Activated naive CD4-positive, alpha-beta T cell treated with anti-CD3 and anti-CD28 coated beads, Interleukin-2, amount 50 U/mL, for 72 hours (primary cell): ENCODE results near the gene VRK3. TPM values are rescaled to one million over a fixed set of nuclear protein-coding genes. Genes with fewer than 3 reads are reported as not detected.

Experiments
- ATAC-seq, 2 donors: fragments of 150-1000 bp; cut with Tn5 transposase; 2 replicates each; pipeline ENCODE4 v1.10.0; 2021; ENCODE audit warnings: mild to moderate bottlenecking in 2 of 2, moderate library complexity in 2 of 2
- DNase-seq, 2 donors: peaks; one replicate each; pipeline ENCODE4 v3.0.0; 2021 to 2022; ENCODE audit warnings: low spot score in 2 of 2
- H3K27ac Mint-ChIP-seq, 2 donors: one replicate each; pipeline ENCODE4 v1.8.0; 2022; ENCODE audit warnings: mild to moderate bottlenecking in 2 of 2, mixed read lengths in 2 of 2
- H3K36me3 Mint-ChIP-seq, 2 donors: one replicate each; pipeline ENCODE4 v1.8.0; 2022; ENCODE audit warnings: mixed read lengths in 2 of 2
- H3K9me3 Mint-ChIP-seq, 2 donors: one replicate each; pipeline ENCODE4 v1.8.0; 2022; ENCODE audit warnings: mixed read lengths in 2 of 2
- total RNA-seq, 2 donors: library from RNA; stranded (reverse); gene quantifications; one replicate each; pipeline ENCODE4 v1.2.3, GENCODE V29; 2022

The VRK3 gene
- total RNA-seq, 2 donors from 2014 or later: 54.0 to 60.0 TPM

GRCh38 chr19:50003810-50004419 lies 21.3 kb downstream of the VRK3 start:
- no peaks in the 10 kb centered on the region for H3K9me3 Mint-ChIP-seq
- H3K36me3 Mint-ChIP-seq: peaks cover 0 to 4% of the 10 kb centered on the region in 2 donors
- H3K27ac Mint-ChIP-seq: peak overlapping the region; percentile 30 to 79
- ATAC-seq: peak; percentile 81 to 89
- no peak for DNase-seq

GRCh38 chr19:50003254-50003788 lies 21.9 kb downstream of the VRK3 start:
- Mint-ChIP-seq H3K27ac (peak overlapping the region in 1 of 2 donors; percentile 79), H3K36me3 (peaks cover 0 to 4% of the 10 kb centered on the region in 2 donors), H3K9me3 (no peaks in the 10 kb centered on the region)
- DNase-seq (no peak), ATAC-seq (no peak)

GRCh38 chr19:50002386-50002960 lies 22.7 kb downstream of the VRK3 start:
- Mint-ChIP-seq H3K27ac (peak overlapping the region in 1 of 2 donors; percentile 55), H3K9me3 (no peaks in the 10 kb centered on the region), H3K36me3 (peaks cover 0 to 4% of the 10 kb centered on the region in 2 donors)
- no peak for DNase-seq
- no peak for ATAC-seq

GRCh38 chr19:50001775-50002174 lies 23.4 kb downstream of the VRK3 start:
- DNase-seq: no peak
- Mint-ChIP-seq H3K27ac (peak overlapping the region in 1 of 2 donors; percentile 76), H3K9me3 (no peaks in the 10 kb centered on the region), H3K36me3 (peaks cover 0 to 4% of the 10 kb centered on the region in 2 donors)
- ATAC-seq: no peak

- DNase-seq: no peak
- H3K36me3 Mint-ChIP-seq: peaks cover 0 to 4% of the 10 kb centered on the region in 2 donors
- H3K27ac Mint-ChIP-seq: peak overlapping the region in 1 of 2 donors; percentile 48
- no peaks in the 10 kb centered on the region for H3K9me3 Mint-ChIP-seq
- no peak for ATAC-seq
Measured at GRCh38 chr19:50000841-50001557, 24.2 kb downstream of the VRK3 start.

- H3K27ac Mint-ChIP-seq: no peak overlapping the region
- peaks cover 0 to 4% of the 10 kb centered on the region in 2 donors for H3K36me3 Mint-ChIP-seq
- ATAC-seq (peak; percentile 52 to 60), DNase-seq (no peak)
- no peaks in the 10 kb centered on the region for H3K9me3 Mint-ChIP-seq
Measured at GRCh38 chr19:50000038-50000840, 24.9 kb downstream of the VRK3 start.

- DNase-seq: no peak
- Mint-ChIP-seq H3K27ac (no peak overlapping the region), H3K36me3 (peaks cover 0 to 4% of the 10 kb centered on the region in 2 donors), H3K9me3 (no peaks in the 10 kb centered on the region)
- ATAC-seq: no peak
Measured at GRCh38 chr19:49999371-50000010, 25.7 kb downstream of the VRK3 start.

GRCh38 chr19:49997709-49998108 lies 27.5 kb downstream of the VRK3 start:
- Mint-ChIP-seq H3K27ac (no peak overlapping the region), H3K9me3 (no peaks in the 10 kb centered on the region), H3K36me3 (peaks cover 0 to 5% of the 10 kb centered on the region in 2 donors)
- no peak for DNase-seq
- peak; percentile 41 to 82 for ATAC-seq

GRCh38 chr19:49988433-49988832 lies 36.7 kb downstream of the VRK3 start:
- ATAC-seq (peak; percentile 81), DNase-seq (no peak)
- Mint-ChIP-seq H3K9me3 (no peaks in the 10 kb centered on the region), H3K36me3 (peaks cover 0 to 22% of the 10 kb centered on the region in 2 donors), H3K27ac (peak overlapping the region in 1 of 2 donors; percentile 23)

- H3K9me3 Mint-ChIP-seq: no peaks in the 10 kb centered on the region
- ATAC-seq (no peak), DNase-seq (no peak)
- peak overlapping the region in 1 of 2 donors; percentile 23 for H3K27ac Mint-ChIP-seq
- H3K36me3 Mint-ChIP-seq: peaks cover 0 to 22% of the 10 kb centered on the region in 2 donors
Measured at GRCh38 chr19:49988007-49988406, 37.2 kb downstream of the VRK3 start.

- Mint-ChIP-seq H3K36me3 (peaks cover 0 to 22% of the 10 kb centered on the region in 2 donors), H3K9me3 (no peaks in the 10 kb centered on the region), H3K27ac (peak overlapping the region; percentile 14 to 90)
- DNase-seq: peak in 1 of 2 donors; percentile 79
- peak; percentile 60 to 64 for ATAC-seq
Measured at GRCh38 chr19:49987159-49987698, 37.9 kb downstream of the VRK3 start.

- Mint-ChIP-seq H3K36me3 (peaks cover 0 to 22% of the 10 kb centered on the region in 2 donors), H3K9me3 (no peaks in the 10 kb centered on the region), H3K27ac (no peak overlapping the region)
- DNase-seq (no peak), ATAC-seq (no peak)
Measured at GRCh38 chr19:49986354-49986753, 38.8 kb downstream of the VRK3 start.

- peaks cover 0 to 19% of the 10 kb centered on the region in 2 donors for H3K36me3 Mint-ChIP-seq
- H3K27ac Mint-ChIP-seq: no peak overlapping the region
- DNase-seq (no peak), ATAC-seq (peak in 1 of 2 donors; percentile 2)
- H3K9me3 Mint-ChIP-seq: no peaks in the 10 kb centered on the region
Measured at GRCh38 chr19:49985871-49986270, 39.3 kb downstream of the VRK3 start.

- peak overlapping the region in 1 of 2 donors; percentile 43 for H3K27ac Mint-ChIP-seq
- no peak for DNase-seq
- ATAC-seq: no peak
- H3K36me3 Mint-ChIP-seq: peaks cover 0 to 17% of the 10 kb centered on the region in 2 donors
- H3K9me3 Mint-ChIP-seq: no peaks in the 10 kb centered on the region
Measured at GRCh38 chr19:49984491-49984890, 40.7 kb downstream of the VRK3 start.

- no peaks in the 10 kb centered on the region for H3K9me3 Mint-ChIP-seq
- H3K27ac Mint-ChIP-seq: no peak overlapping the region
Measured at GRCh38 chr19:49983645-49984229, 41.4 kb downstream of the VRK3 start.

More at GRCh38 chr19:49983645-49984229, 41.4 kb downstream of the VRK3 start:
- DNase-seq (peak in 1 of 2 donors; percentile 86), ATAC-seq (peak; percentile 64 to 66)
- peaks cover 0 to 16% of the 10 kb centered on the region in 2 donors for H3K36me3 Mint-ChIP-seq
